HEK293 (cell line): ENCODE measurements around the gene OR1J2.

Experiments used
- KLF16 ChIP-seq: fragments of 450-650 bp; formaldehyde crosslinking; IDR thresholded peaks from 2 replicates; pipeline ENCODE4 v1.5.1; 2017; ENCODE audit warnings: missing biosample characterization, missing genetic modification characterization
- RBAK ChIP-seq: fragments of 450-650 bp; formaldehyde crosslinking; IDR thresholded peaks from 2 replicates; pipeline ENCODE4 v1.5.1; 2016; ENCODE audit warnings: missing biosample characterization, missing genetic modification characterization
- SCRT1 ChIP-seq: fragments of 450-650 bp; formaldehyde crosslinking; IDR thresholded peaks from 2 replicates; pipeline ENCODE4 v1.5.1; 2016; ENCODE audit warnings: missing biosample characterization, missing genetic modification characterization, borderline replicate concordance
- TCF7L2 ChIP-seq: IDR thresholded peaks from 2 replicates; pipeline ENCODE4 v1.6.1; 2011; ENCODE audit warnings: low read depth, mild to moderate bottlenecking, inconsistent platforms, low read length, moderate library complexity, borderline replicate concordance
- YY1 ChIP-seq: fragments of 450-650 bp; formaldehyde crosslinking; IDR thresholded peaks from 2 replicates; pipeline ENCODE4 v1.5.1; 2018; ENCODE audit warnings: missing biosample characterization, missing genetic modification characterization
- ZBTB8A ChIP-seq: fragments of 450-650 bp; formaldehyde crosslinking; IDR thresholded peaks from 2 replicates; pipeline ENCODE4 v1.5.1; 2016; ENCODE audit warnings: missing biosample characterization, missing genetic modification characterization
- ZNF112 ChIP-seq: fragments of 450-650 bp; formaldehyde crosslinking; IDR thresholded peaks from 2 replicates; pipeline ENCODE4 v1.5.0; 2017; ENCODE audit warnings: missing biosample characterization, missing genetic modification characterization
- ZNF24 ChIP-seq: fragments of 450-650 bp; formaldehyde crosslinking; IDR thresholded peaks from 2 replicates; pipeline ENCODE4 v1.5.1; 2016; ENCODE audit warnings: missing biosample characterization, missing genetic modification characterization
- ZNF274 ChIP-seq, 2 experiments: fragments of 200-500 bp in 1 of 2; fragments of 450-650 bp in 1 of 2; sonication (Bioruptor generic) in 1 of 2; formaldehyde crosslinking in 1 of 2; IDR thresholded peaks; 2 replicates each; pipeline versions ENCODE4 v1.5.1 to v1.6.1; 2014 to 2016; ENCODE audit warnings: borderline replicate concordance in 1 of 2, inconsistent platforms in 1 of 2, low read length in 1 of 2, missing biosample characterization in 1 of 2, missing genetic modification characterization in 1 of 2
- ZNF335 ChIP-seq: fragments of 450-650 bp; formaldehyde crosslinking; conservative IDR thresholded peaks from 2 replicates; pipeline ENCODE4 v1.5.1; 2016; ENCODE audit warnings: missing biosample characterization, missing genetic modification characterization
- ZNF37A ChIP-seq: fragments of 450-650 bp; IDR thresholded peaks from 2 replicates; pipeline ENCODE4 v1.5.1; 2018; ENCODE audit warnings: missing biosample characterization, missing genetic modification characterization
- ZNF654 ChIP-seq: fragments of 450-650 bp; formaldehyde crosslinking; IDR thresholded peaks from 2 replicates; pipeline ENCODE4 v1.5.1; 2016; ENCODE audit warnings: low read depth, missing biosample characterization, missing genetic modification characterization
- TF ChIP-seq, protein P1 (sequence below): fragments of 450-650 bp; formaldehyde crosslinking; IDR thresholded peaks from 2 replicates; pipeline ENCODE4 v1.5.1; 2016; ENCODE audit warnings: missing biosample characterization, missing genetic modification characterization
- TF ChIP-seq, protein P2 (sequence below): fragments of 450-650 bp; formaldehyde crosslinking; optimal IDR thresholded peaks from 2 replicates; pipeline ENCODE3; 2016; ENCODE audit warnings: missing biosample characterization, mild to moderate bottlenecking, missing genetic modification characterization

DNA sequence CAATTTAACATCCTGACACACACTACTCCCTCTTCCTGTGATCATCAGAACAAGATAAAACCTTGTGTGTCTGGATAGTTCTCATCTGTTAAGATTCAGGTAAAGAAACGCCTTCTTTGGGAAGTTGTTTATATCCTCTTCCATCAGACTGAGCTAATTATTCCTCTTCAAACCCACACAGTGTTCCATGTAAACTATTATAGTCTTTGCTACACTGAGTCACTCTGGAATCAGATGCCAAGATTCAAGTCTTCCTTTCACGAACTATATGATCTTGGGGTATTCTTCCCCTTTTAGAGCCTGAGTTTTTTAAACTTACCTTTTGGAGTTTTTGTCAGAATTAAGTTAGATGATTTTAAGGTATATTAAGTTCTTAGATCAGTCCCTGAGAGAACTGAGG is 34.9 kb upstream of the OR1J2 start:
- TF ChIP-seq, protein P1, sequence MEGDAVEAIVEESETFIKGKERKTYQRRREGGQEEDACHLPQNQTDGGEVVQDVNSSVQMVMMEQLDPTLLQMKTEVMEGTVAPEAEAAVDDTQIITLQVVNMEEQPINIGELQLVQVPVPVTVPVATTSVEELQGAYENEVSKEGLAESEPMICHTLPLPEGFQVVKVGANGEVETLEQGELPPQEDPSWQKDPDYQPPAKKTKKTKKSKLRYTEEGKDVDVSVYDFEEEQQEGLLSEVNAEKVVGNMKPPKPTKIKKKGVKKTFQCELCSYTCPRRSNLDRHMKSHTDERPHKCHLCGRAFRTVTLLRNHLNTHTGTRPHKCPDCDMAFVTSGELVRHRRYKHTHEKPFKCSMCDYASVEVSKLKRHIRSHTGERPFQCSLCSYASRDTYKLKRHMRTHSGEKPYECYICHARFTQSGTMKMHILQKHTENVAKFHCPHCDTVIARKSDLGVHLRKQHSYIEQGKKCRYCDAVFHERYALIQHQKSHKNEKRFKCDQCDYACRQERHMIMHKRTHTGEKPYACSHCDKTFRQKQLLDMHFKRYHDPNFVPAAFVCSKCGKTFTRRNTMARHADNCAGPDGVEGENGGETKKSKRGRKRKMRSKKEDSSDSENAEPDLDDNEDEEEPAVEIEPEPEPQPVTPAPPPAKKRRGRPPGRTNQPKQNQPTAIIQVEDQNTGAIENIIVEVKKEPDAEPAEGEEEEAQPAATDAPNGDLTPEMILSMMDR (tag by site-specific recombination): no peak
- no peak for TF ChIP-seq SCRT1
- no peak for TF ChIP-seq ZNF112
- no peak for TF ChIP-seq ZNF274 (IDR thresholded peaks at IDR 0.05; ENCODE audit: low read length)
- no peak for TF ChIP-seq ZNF274 (tag by site-specific recombination; IDR thresholded peaks at IDR 0.05; ENCODE audit: borderline replicate concordance)
- no peak for TF ChIP-seq KLF16 (tag by site-specific recombination)
- no peak for TF ChIP-seq ZBTB8A
- TF ChIP-seq ZNF654 (tag by site-specific recombination): no peak
- TF ChIP-seq, protein P2, sequence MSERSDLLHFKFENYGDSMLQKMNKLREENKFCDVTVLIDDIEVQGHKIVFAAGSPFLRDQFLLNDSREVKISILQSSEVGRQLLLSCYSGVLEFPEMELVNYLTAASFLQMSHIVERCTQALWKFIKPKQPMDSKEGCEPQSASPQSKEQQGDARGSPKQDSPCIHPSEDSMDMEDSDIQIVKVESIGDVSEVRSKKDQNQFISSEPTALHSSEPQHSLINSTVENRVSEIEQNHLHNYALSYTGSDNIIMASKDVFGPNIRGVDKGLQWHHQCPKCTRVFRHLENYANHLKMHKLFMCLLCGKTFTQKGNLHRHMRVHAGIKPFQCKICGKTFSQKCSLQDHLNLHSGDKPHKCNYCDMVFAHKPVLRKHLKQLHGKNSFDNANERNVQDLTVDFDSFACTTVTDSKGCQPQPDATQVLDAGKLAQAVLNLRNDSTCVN (tag by site-specific recombination): no peak
- no peak for TF ChIP-seq RBAK (tag by site-specific recombination)
- TF ChIP-seq ZNF37A (tag by site-specific recombination): no peak
- no peak for TF ChIP-seq TCF7L2
- no peak for TF ChIP-seq YY1 (tag by site-specific recombination)
- no peak for TF ChIP-seq ZNF24 (tag by site-specific recombination)
- no peak for TF ChIP-seq ZNF335
